Body of pancreas (tissue), 4 donors: ENCODE results near the gene RAPGEF3.

ENCODE experiments used
- CTCF ChIP-seq, 7 experiments: fragments of 450-650 bp in 4 of 7; fragments of 200-600 bp in 3 of 7; sonication (generic) in 3 of 7; IDR thresholded peaks; one replicate each; pipeline ENCODE4 v1.5.1; 2016 to 2019; ENCODE audit warnings: antibody characterized with exemption in 7 of 7
- POLR2A ChIP-seq, 3 donors: fragments of 450-650 bp; IDR thresholded peaks; one replicate each; pipeline ENCODE4 v1.6.1; 2016; ENCODE audit warnings: antibody characterized with exemption in 3 of 3, mild to moderate bottlenecking in 2 of 3

- no peak for TF ChIP-seq CTCF (IDR thresholded peaks at IDR 0.05)
- no peak for TF ChIP-seq POLR2A (IDR thresholded peaks at IDR 0.05)
Measured at GRCh38 chr12:47802312-47802711, 43.6 kb upstream of the RAPGEF3 start.
